NOMO-1 (cell line): Measurements from ENCODE around the gene CHCHD3.

ENCODE experiments used
- DNase-seq, 2 experiments: peaks; one replicate each; lab custom pipeline; 2025; ENCODE audit not compliant: unreplicated experiment in 2 of 2; lab: John Stamatoyannopoulos, UW

CHCHD3 gene

DNA sequence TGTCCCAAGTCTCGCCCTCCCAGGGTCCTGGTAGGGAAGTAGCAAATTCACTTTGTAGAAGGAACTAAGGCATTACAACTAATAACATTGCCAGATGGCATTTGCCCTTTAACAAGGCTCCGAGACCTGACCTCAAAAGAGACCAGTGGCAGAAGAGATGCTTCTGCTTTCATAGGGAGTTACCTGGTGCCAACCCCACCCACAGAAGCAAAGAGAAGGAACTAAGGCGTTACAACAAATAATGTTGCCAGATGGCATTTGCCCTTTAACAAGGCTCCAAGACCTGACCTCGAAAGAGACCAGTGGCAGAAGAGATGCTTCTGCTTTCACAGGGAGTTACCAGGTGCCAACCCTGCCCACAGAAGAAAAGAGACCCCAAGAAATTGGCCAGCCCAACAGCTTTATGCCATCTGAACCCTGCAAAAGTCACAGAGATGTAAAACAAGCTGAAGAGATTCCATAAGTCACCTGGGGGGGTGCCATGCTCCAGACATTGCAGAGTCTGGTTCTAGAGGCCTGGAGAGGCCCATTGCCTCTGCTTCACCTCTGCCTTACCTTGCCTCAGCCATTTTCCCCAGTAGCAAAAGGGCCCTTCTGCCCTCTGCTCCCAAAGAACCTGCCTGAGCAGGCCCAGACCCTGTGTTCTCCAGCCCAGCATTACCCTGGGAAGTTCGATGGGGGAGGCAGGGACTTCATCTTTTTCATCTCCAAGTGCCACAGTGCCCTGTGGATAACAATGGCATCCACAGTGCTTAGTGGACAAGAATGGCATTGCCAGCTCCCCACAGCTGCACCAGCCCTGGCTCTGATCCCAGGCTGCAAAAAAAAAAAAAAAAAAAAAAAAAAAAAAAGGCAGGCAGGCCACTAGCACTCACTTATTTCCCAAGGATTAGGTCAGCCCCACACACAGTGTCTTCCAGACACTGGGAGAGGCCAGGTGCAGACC lies 326.1 kb downstream of the CHCHD3 start:
- DNase-seq = no peak

DNA sequence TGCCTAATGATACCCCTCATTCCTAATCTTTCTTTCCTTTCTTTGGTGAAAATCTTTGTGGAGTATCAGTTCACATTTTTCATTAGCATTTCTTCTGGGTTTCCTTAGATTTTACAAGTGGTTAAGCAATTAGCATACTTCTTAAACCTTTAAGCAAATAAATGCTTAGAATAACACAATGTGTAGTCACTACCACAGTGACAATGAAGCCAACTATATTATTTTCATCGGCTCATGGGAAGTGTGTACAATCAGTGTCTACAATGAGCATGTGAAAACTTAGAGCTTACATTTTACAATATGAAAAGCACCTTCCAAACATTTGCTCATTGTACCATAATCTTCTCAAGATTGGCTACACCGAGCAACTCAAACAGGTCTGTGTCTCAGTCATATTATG lies 329.5 kb downstream of the CHCHD3 start:
- no peak for DNase-seq

DNA sequence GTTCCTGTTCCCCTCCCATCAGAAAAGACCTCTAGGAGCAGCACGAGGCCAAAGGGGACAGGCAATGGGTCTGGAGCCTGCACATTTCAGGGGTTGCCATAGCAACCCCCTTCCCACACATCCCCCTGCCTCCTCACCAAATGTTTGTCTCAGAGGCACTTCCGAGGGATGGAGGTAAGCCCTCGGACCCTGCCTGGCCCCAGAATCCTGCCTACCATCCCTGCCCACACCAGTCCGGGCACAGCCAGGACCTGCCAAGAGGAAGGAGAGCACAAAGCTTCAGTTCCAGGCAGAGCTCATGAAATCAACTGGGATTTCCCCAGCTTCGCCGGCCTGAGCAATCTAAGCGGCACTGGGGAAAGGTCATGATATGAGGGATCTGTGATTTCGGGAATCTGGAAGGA lies 330.6 kb downstream of the CHCHD3 start:
- no peak for DNase-seq

DNA sequence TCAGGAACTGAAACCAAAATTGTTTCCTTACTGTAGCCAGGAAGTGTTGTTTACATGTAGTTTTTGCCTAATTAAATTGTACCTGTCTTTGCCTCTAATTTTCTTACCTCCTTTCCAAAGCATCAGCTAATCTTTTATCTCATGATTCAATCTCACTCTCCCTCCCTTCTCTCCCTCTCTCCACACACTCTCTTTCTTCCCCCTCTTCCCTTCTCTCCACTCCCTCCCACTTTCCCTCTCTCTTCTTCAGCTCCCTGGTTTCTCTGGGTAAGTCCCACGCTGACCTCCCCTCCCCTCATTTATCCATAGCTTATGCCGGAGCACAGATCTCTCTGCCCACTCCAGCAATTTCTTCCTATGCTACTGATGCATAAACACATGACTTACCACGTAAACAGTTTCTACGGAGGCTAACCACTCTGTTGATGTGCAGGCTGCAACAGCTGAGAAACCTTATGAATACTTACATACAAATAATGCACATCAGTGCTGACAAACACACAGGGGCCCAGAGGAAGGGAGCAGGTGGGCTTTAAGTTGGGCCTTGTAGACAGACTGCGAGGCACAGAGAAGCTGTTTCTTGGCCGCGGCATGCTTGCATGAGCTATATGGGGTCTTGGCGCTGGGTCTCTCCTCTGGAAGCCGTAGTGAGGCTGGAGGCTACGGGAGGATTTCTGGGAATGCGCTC lies 331.2 kb downstream of the CHCHD3 start:
- DNase-seq = no peak

DNA sequence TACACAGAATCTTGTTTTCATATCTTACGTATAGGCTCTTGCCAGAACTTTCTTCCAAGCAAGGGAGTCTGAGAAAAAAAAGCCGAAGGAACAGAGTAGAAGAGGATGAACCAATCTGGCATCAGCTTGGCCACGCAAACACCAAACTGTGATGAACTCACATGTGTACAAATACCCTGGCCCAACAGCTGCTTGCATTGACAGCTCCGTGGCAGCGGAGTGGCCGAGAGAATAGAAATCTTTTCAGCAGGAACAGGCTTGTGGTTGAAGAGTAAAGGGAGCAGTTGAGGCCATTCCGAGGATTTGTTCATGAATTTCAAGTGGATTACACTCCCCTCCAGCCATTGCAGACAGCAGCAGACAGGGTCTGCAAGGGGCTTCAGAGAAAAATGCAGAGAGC lies 331.8 kb downstream of the CHCHD3 start:
- DNase-seq = no peak

DNA sequence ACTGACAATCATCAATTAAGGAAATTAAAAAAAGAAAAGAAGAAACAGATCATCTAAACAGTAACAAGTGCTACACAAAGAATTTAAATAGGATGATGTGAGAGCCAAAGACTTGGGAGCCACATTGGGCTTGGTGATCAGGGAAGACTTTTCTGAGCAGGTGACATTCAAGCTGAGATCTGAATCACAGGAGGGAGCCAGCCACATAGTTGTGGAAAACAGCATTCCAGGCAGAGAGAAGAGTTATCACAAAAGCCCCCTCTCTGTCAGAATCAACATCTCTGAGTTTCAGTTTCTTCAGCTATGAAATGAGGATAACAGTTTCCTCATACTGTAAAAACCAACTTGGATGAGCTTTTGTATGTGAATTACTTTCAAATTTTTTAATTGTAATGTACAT lies 336.4 kb downstream of the CHCHD3 start:
- DNase-seq = no peak

DNA sequence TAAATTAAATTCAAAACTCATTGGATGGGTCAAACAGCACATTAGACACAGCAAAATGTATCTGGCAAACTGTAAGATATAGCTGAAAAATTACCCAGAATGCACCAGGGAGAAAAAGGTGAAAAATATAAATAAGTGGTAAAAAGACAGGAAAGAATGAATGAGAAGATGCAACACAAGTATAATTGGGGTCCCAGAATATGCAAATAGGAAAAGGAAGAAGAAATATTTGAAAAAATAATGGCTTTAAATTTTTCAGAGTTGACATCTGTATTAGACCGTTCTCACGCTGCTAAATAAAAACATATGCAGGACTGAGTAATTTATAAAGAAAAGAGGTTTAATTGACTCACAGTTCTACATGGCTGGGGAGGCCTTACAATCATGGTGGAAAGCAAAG lies 337.9 kb downstream of the CHCHD3 start:
- DNase-seq = no peak

DNA sequence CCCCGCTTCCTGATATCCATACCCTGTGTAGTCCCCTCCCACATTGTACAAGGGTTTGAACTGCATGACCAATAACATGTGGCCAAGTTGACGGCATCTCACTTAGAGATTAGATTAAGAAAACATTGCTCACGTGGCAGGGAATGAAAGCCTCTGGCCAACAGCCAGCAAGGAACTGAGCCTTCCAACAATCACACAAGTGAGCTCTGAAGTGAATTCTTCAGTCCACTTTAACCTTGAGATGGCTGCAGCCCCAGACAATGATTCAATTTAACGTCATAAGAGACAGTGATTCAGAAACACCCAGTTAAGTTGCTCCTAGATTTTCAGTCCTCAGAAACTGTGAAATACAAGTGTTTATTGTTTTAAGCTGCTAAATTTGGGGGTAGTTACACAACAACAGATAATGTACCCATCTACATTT lies 339.7 kb downstream of the CHCHD3 start:
- no peak for DNase-seq

DNA sequence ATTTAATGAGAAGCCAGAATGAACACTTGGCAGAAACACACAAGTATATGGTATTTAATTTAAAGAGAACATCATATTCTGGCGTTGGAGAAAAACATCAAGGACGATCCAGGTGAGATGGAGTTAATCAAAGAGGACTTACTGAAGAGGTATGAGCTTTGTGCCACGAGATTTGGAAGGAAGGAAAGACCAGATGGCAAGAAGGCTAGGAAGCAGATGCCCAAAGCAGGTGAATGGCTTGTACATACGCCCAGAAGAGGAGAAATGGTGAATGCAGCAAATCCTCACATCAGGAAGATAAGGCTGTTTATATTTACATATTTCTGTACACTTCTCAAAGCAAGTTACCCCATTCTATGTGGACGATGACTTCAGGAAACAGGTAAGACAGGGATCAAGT lies 341.7 kb downstream of the CHCHD3 start:
- no peak for DNase-seq

DNA sequence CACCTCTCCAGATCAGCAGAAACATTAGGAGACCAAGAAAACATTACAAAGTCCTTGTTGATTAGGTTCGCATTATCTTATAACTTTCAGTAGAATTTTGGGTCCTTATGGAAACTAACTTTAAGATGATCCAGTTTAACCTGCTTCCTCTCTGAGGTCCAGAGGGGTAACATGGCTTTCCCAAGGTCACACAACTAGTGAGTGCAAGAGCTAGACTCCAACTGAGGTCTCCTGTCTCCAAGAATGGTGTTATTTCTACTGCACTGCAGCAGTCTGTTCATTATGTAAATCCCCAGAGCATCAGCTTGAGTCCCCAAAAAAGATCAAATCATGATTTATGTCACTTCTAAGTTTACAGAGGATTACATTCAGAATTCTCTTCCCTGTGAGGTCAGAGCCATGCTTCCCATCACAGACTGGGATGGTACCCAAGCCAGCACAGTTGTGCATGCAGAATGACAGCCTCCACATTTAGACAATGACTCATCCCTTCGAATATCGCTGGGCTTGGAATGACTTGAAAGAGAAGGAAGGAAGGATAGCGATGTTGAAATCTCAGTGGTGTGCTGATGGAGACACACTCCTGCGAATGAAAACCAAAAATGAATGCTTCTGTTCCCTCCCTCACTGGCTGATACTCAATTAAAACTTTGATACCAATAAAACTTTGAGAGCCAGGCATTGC lies 342.5 kb downstream of the CHCHD3 start:
- DNase-seq = no peak

DNA sequence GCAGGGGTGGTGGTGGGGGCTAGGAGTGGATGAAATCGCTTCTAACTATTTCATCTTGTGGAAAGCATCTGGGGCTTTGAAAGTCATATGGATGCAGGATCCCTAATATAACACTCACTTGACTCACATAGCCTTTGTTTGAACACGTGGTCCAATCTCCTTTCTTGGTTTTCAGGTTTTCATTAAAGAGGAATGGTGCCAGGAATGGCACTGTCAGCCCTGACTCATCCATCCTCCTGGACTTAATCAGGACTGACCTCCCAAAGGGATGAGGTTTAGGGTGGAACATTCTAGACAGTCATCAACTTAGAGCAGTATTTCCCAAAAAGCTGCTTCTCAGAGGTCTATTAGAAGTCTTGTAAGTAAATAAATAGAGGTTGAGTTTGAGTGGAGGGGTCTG lies 343.6 kb downstream of the CHCHD3 start:
- DNase-seq = no peak

DNA sequence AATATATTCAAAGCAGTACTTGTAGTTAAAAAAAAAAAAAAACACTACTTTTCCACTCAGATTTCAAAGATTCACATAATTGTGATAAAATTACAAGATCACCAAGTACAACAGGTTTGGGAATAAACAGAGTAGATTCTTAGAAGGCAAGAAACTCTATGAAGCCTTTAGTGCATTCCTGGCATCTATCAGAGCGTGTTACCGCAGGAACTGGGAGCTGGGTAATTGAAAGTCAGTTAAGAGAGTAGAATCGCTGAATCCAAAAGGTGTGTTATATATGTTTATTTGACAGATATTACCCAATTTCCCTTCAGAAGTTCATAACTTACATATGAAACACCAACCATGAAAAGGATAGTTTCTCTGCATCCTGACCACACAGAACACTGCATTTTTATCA lies 346.4 kb downstream of the CHCHD3 start:
- no peak for DNase-seq
